Ovary (tissue), 9 donors: ENCODE data around the gene NUPR1. TPM values are rescaled to one million over a fixed set of nuclear protein-coding genes. Genes with fewer than 3 reads are reported as not detected.
A peak's percentile ranks its signal among the peaks of the same experiment; 100 is the strongest.

Experiments used
- DNase-seq, 5 donors: peaks; one replicate each; pipeline ENCODE4 v3.0.0-alpha.2; 2019 to 2020
- H3K27ac ChIP-seq, 2 donors: fragments of 200-600 bp; one replicate each; pipeline versions ENCODE4 v1.5.1 to v1.8.0; 2019 to 2022
- H3K27me3 ChIP-seq: fragments of 200-600 bp; one replicate; pipeline ENCODE4 v1.8.0; 2022
- H3K36me3 ChIP-seq: fragments of 200-600 bp; sonication (generic); one replicate; pipeline ENCODE4 v1.5.1; 2019
- H3K4me1 ChIP-seq: one replicate; pipeline ENCODE4 v1.8.1; 2013; ENCODE audit warnings: mild to moderate bottlenecking, moderate library complexity; ENCODE audit not compliant: insufficient read depth
- H3K4me3 ChIP-seq: fragments of 200-600 bp; sonication (generic); one replicate; pipeline ENCODE4 v1.5.1; 2017
- H3K9me3 ChIP-seq, 2 donors: fragments of 200-600 bp in 1 of 2; sonication (generic) in 1 of 2; one replicate each; pipeline versions ENCODE4 v1.5.1 to v1.8.1; 2013 to 2019; ENCODE audit warnings: mild to moderate bottlenecking in 1 of 2, moderate library complexity in 1 of 2
- CTCF ChIP-seq, 3 donors: fragments of 450-650 bp in 2 of 3; fragments of 200-600 bp in 1 of 3; IDR thresholded peaks; one replicate each; pipeline versions ENCODE4 v1.5.1 to v1.8.0; 2016 to 2022; ENCODE audit warnings: antibody characterized with exemption in 3 of 3, mild to moderate bottlenecking in 1 of 3
- EP300 ChIP-seq: sonication (generic); formaldehyde crosslinking; IDR thresholded peaks from one replicate; pipeline ENCODE4 v1.6.1; 2017; ENCODE audit warnings: antibody characterized with exemption
- POLR2A ChIP-seq: fragments of 450-650 bp; IDR thresholded peaks from one replicate; pipeline ENCODE4 v1.6.1; 2017; ENCODE audit warnings: antibody characterized with exemption, mild to moderate bottlenecking, moderate library complexity
- WGBS, 3 donors: extraction: QIAGEN DNeasy Blood & Tissue Kit in 1 of 3; methylation state at CpG; one replicate each; pipeline versions ENCODE4 v1.1.5 to v1.1.7; 2013 to 2017; 5-methylcytosine and 5-hydroxymethylcytosine counted together
- intact Hi-C, 4 donors: fragments of 100-400 bp; cut with DNase I; formaldehyde crosslinking; loops; one replicate each; pipeline versions ENCODE4 v1.11.0 to v1.15.1; 2022 to 2023
- polyA plus RNA-seq, 2 donors: library from polyadenylated mRNA; stranded (reverse); fragments of 200-250 nt in 1 of 2; fragments of 350-450 nt in 1 of 2; fragmentation: Illumina TruSeq in 1 of 2; extraction: RNeasy Lipid Tissue Mini Kit (QIAGEN cat#74804) in 1 of 2; gene quantifications; one replicate each; pipeline ENCODE4 v1.2.3, GENCODE V29; 2013 to 2014
- total RNA-seq, 7 donors: library from RNA; depleted of rRNA in 2 of 7; stranded (reverse); fragments of >200 nt in 2 of 7; fragmentation: NEBNext Ultra II Directional in 3 of 7; extraction: Animal tissue kit (Norgen Biotek cat#: 25700) in 3 of 7; gene quantifications; one replicate each; pipeline versions ENCODE4 v1.1.0 to v1.2.4, GENCODE V29; 2016 to 2023
- donor health status: DM: no; HTN: no; CAD: no; lungs with moderate emphysema.
- donor health status: DM: no; HTN: no; CAD: no.
- donor health status: Bipolar disorder and iron deficiency.
- donor health status: DM: yes; HTN: yes; CAD: no.
- donor health status: DM: no; HTN: no; CAD: no.
- donor health status: DM: yes; HTN: yes; CAD: no.

Gene NUPR1
- total and polyA plus RNA-seq, 9 donors: 25.5 to 366 (median 129) TPM

GRCh38 chr16:28537076-28537475 is 1.7 kb downstream of the NUPR1 start:
- no peak for DNase-seq
- Histone ChIP-seq H3K4me3 (peak overlapping the region; percentile 42), H3K9me3 (peaks cover 0 to 2% of the 10 kb centered on the region in 2 donors), H3K27me3 (no peaks in the 10 kb centered on the region), H3K4me1 (peaks cover 20% of the 10 kb centered on the region), H3K36me3 (no peaks in the 10 kb centered on the region), H3K27ac (peak overlapping the region in 1 of 2 donors; percentile 91)
- TF ChIP-seq POLR2A (no peak), CTCF (IDR thresholded peaks at IDR 0.05) (no peak), EP300 (no peak)
- 34 to 73% (median 47%) methylated on average over 6 of the region's 6 CpGs for WGBS, 3 donors
- intact Hi-C loops: loop anchor here in 1 of 4 donors (5.0 kb wide), 1 partner anchor 45 kb away; the partner anchor contains the start of genes APOBR and CLN3

- 74 to 76% (median 75%) methylated on average over 5 of the region's 5 CpGs for WGBS, 3 donors
- Histone ChIP-seq H3K4me1 (peaks cover 20% of the 10 kb centered on the region), H3K27me3 (no peaks in the 10 kb centered on the region), H3K4me3 (no peak overlapping the region), H3K9me3 (peaks cover 0 to 2% of the 10 kb centered on the region in 2 donors), H3K36me3 (no peaks in the 10 kb centered on the region), H3K27ac (no peak overlapping the region)
- no peak for TF ChIP-seq POLR2A
- peak; percentile 49 for TF ChIP-seq EP300
- TF ChIP-seq CTCF (IDR thresholded peaks at IDR 0.05): no peak
- intact Hi-C loops: loop anchor here in 1 of 4 donors (5.0 kb wide), 1 partner anchor 42 kb away; the partner anchor contains the start of genes APOBR and CLN3
- DNase-seq: peak in 1 of 5 donors; percentile 50
Observed at GRCh38 chr16:28534542-28535373, 4.0 kb downstream of the NUPR1 start.

- Histone ChIP-seq H3K9me3 (peaks cover 0 to 2% of the 10 kb centered on the region in 2 donors), H3K27me3 (no peaks in the 10 kb centered on the region), H3K4me1 (peaks cover 22% of the 10 kb centered on the region), H3K27ac (no peak overlapping the region), H3K4me3 (no peak overlapping the region), H3K36me3 (no peaks in the 10 kb centered on the region)
- intact Hi-C loops: no loop called here
- no peak for DNase-seq
- TF ChIP-seq CTCF (IDR thresholded peaks at IDR 0.05): no peak
- no peak for TF ChIP-seq POLR2A
- no peak for TF ChIP-seq EP300
- 78 to 81% (median 80%) methylated on average over 5 of the region's 5 CpGs for WGBS, 3 donors
Observed at GRCh38 chr16:28532940-28533647, 5.7 kb downstream of the NUPR1 start.
